AG04450 (cell line): ENCODE results near the gene GNL3. TPM values are rescaled to one million over a fixed set of nuclear protein-coding genes. Genes with fewer than 3 reads are reported as not detected.

ENCODE experiments used
- CTCF ChIA-PET: fragments of 300-600, 350-600 bp; formaldehyde crosslinking; extraction: SDS; loops from one replicate; lab custom pipeline; 2022; ENCODE audit warnings: antibody characterized with exemption, inconsistent platforms; lab: Charles Lee
- POLR2A ChIA-PET: fragments of 350-600 bp; formaldehyde crosslinking; extraction: SDS; loops from one replicate; lab custom pipeline; 2021; ENCODE audit warnings: antibody characterized with exemption, inconsistent platforms; lab: Yijun Ruan, JAX
- DNase-seq: peaks from one replicate; pipeline ENCODE4 v3.0.0-alpha.2; 2011; ENCODE audit warnings: low read depth, low spot score
- H3K27ac ChIP-seq: one replicate; pipeline ENCODE4 v1.5.1; 2012; ENCODE audit warnings: low read depth, low read length, control low read depth
- H3K27me3 ChIP-seq: one replicate; pipeline ENCODE4 v1.6.0; 2012; ENCODE audit warnings: low read length; ENCODE audit not compliant: control insufficient read depth, insufficient read depth
- H3K4me3 ChIP-seq: 2 replicates; pipeline ENCODE4 v1.5.1; 2011; ENCODE audit warnings: mild to moderate bottlenecking, low read depth, low read length, control low read depth
- H3K9me3 ChIP-seq: 2 replicates; pipeline ENCODE4 v1.5.1; 2012; ENCODE audit warnings: low read length; ENCODE audit not compliant: control insufficient read depth, insufficient read depth
- polyA plus RNA-seq: library from polyadenylated mRNA; depleted of rRNA; stranded (reverse); fragments of >200 nt; gene quantifications from 2 replicates; pipeline ENCODE4 v1.2.3, GENCODE V29; 2011
- TF ChIP-seq, protein P1 (sequence below): IDR thresholded peaks from 2 replicates; pipeline ENCODE4 v1.5.1; 2011; ENCODE audit warnings: low read depth, low read length, control low read depth, inconsistent platforms

Gene GNL3
- polyA plus RNA-seq, 1 experiment, result 81.7 TPM

DNA sequence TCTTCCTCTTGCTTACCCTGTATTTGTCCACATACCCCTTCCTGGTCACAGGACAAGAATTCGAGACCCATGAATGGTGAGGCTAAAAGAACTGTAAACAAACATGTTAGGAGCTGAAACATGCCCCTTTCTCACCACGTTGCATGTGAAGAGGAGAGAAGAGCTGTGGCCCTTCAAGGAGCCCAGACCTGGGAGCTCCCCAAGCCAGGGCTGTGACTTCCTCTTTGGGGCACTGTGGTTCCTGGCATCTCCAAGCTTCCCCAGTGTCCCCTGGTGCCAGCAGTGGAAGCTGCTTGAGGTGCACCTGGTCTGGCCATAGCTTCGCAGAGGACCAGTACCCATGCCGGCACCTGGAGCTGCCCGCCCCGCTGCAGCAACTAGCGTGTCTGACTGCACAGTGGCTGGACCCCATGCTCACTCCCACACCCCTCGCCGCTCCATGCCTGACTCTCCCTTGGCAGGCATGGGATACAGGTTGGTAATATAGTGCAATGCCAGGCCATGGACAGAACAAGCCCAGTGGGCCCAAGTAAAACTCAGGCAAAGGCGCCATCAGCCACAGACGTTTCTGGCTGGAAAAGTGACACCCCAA, 30.0 kb downstream of the GNL3 start:
- no peak for DNase-seq
- Histone ChIP-seq H3K27me3 (no peaks in the 10 kb centered on the region), H3K4me3 (no peak overlapping the region), H3K9me3 (peaks cover 3% of the 10 kb centered on the region), H3K27ac (no peak overlapping the region)
- ChIA-PET POLR2A (no interaction called here), CTCF (no interaction called here)
- TF ChIP-seq, protein P1, sequence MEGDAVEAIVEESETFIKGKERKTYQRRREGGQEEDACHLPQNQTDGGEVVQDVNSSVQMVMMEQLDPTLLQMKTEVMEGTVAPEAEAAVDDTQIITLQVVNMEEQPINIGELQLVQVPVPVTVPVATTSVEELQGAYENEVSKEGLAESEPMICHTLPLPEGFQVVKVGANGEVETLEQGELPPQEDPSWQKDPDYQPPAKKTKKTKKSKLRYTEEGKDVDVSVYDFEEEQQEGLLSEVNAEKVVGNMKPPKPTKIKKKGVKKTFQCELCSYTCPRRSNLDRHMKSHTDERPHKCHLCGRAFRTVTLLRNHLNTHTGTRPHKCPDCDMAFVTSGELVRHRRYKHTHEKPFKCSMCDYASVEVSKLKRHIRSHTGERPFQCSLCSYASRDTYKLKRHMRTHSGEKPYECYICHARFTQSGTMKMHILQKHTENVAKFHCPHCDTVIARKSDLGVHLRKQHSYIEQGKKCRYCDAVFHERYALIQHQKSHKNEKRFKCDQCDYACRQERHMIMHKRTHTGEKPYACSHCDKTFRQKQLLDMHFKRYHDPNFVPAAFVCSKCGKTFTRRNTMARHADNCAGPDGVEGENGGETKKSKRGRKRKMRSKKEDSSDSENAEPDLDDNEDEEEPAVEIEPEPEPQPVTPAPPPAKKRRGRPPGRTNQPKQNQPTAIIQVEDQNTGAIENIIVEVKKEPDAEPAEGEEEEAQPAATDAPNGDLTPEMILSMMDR, result no peak

DNA sequence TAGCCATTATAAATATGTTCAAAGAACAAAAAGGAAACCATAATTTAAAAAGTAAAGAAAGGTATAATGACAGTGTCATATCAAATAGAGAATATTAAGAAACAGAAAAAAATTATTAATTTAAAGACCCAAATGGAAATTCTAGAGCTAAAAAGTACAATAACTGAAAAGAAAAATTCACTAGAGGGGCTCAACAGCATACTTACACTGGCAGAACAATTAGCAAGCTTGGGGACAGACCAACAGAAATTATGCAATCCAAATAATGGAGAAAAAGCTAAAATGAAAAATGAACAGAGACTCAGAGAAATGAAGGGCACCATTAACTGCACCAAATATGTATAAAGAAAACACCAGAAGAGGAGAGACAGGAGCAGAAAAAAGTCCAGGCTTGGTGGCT, 33.8 kb downstream of the GNL3 start:
- ChIA-PET POLR2A (interaction anchor here (0.7 kb wide), 1 partner anchor 551 kb away, joined by 5 read pairs; no protein-coding TSS in a partner anchor), CTCF (no interaction called here)
- TF ChIP-seq, protein P1, result no peak
- Histone ChIP-seq H3K4me3 (no peak overlapping the region), H3K27ac (no peak overlapping the region), H3K9me3 (peaks cover 3% of the 10 kb centered on the region), H3K27me3 (no peaks in the 10 kb centered on the region)
- no peak for DNase-seq

DNA sequence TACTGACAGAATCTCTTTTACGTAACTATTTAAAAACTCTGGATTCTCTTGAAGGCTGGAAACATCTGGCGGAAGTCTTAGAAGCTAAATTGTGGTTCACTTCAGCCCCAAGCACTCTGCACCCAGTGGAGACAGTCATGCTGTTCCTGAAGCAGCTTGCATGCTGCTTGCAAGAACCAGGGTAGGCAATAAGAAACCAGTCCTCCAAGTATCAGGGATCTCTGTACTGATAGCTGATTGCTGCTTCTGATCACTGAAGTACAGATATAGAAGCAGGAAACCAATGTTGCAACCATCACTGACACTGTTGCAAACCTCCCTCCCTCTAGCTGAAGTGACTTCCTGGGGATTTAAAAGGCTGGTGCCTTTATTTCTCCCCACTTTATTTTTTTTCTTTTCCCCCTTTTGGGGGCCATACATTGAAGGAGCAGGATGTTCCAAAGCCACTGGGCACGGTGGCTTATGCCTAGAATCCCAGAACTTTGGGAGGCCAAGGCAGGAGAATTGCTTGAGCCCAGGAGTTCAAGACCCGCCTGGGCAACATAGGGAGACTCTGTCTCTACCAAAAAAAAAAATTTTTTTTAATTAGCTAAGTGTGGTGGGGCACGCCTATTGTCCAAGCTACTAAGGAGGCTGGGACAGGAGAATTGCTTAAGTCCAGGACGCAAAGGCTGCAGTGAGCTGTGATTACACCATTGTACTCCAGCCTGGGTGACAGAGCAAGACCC, 35.3 kb downstream of the GNL3 start:
- Histone ChIP-seq H3K27ac (no peak overlapping the region), H3K9me3 (peaks cover 3% of the 10 kb centered on the region), H3K27me3 (no peaks in the 10 kb centered on the region), H3K4me3 (no peak overlapping the region)
- POLR2A ChIA-PET, result no interaction called here
- TF ChIP-seq, protein P1, result no peak
- DNase-seq, result no peak
- CTCF ChIA-PET, result no interaction called here

DNA sequence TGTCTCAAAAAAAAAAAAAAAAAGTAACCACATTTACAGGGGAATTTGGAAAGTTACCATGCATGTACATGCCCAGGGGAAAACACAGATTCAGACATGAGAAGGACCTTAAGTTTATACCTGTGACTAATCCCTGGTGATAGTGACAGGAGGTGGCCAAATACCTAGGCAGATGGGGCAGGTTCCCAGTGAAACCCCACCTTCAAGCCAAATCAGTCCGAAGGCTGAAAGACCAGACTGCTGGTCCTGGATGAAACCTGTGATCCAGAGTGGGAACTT, 35.8 kb downstream of the GNL3 start:
- TF ChIP-seq, protein P1, result no peak
- ChIA-PET CTCF (no interaction called here), POLR2A (no interaction called here)
- Histone ChIP-seq H3K4me3 (no peak overlapping the region), H3K27me3 (no peaks in the 10 kb centered on the region), H3K9me3 (peaks cover 3% of the 10 kb centered on the region), H3K27ac (no peak overlapping the region)
- DNase-seq, result no peak

DNA sequence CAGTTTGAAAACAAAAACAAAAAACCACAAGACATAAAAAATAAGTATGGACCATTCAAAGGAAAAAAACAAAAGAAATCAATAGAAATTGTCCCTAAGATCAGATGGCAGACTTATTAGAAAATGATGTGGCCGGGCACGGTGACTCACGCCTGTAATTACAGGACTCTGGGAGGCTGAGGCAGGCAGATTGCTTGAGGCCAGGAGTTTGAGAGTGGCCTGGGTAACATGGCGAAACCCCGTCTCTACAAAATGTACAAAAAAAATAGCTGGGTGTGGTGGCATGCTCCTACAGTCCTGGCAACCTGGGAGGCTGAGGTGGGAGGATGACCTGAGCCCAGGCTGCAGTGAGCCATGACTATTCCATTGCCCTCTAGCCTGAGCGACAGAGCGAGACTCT, 36.7 kb downstream of the GNL3 start:
- TF ChIP-seq, protein P1, result no peak
- H3K27me3 ChIP-seq, result no peaks in the 10 kb centered on the region
- no peak overlapping the region for H3K27ac ChIP-seq
- DNase-seq, result no peak
- CTCF ChIA-PET, result no interaction called here
- H3K4me3 ChIP-seq, result no peak overlapping the region
- POLR2A ChIA-PET, result no interaction called here
- H3K9me3 ChIP-seq, result peaks cover 3% of the 10 kb centered on the region
